B cell (primary cell): ENCODE data around the gene SPTAN1. TPM values are rescaled to one million over a fixed set of nuclear protein-coding genes. Genes with fewer than 3 reads are reported as not detected.

Source experiments
- ATAC-seq: fragments of 200-7000 bp; cut with Tn5 transposase; one replicate; pipeline ENCODE4 v1.10.0; 2021; ENCODE audit warnings: low read depth, mild to moderate bottlenecking, moderate number of reproducible peaks, moderate library complexity
- CTCF ChIA-PET: fragments of 350-600 bp; sonication (Branson Sonifier 250); formaldehyde crosslinking; loops from one replicate; lab custom pipeline; 2021; ENCODE audit warnings: antibody characterized with exemption, inconsistent platforms; lab: Charles Lee
- POLR2A ChIA-PET: fragments of 350-600 bp; sonication (Branson Sonifier 250); formaldehyde crosslinking; loops from one replicate; lab custom pipeline; 2021; ENCODE audit warnings: antibody characterized with exemption; lab: Charles Lee
- DNase-seq: peaks from one replicate; pipeline ENCODE4 v3.0.0; 2013
- H2AFZ ChIP-seq: 2 replicates; pipeline ENCODE4 v1.6.1; 2012; ENCODE audit warnings: mild to moderate bottlenecking, low read depth, low read length; ENCODE audit not compliant: insufficient read depth, poor library complexity, severe bottlenecking
- H3K27ac ChIP-seq, 2 donors: 1 replicate in 1 of 2; 2 replicates in 1 of 2; pipeline ENCODE4 v1.5.1; 2012 to 2013; ENCODE audit warnings: low read length in 2 of 2, mild to moderate bottlenecking in 2 of 2, moderate library complexity in 1 of 2
- H3K27me3 ChIP-seq, 4 experiments: fragments of 200-600 bp in 1 of 4; sonication (generic) in 1 of 4; replicated peaks in 1 of 4; 1 replicate in 2 of 4; 2 replicates in 2 of 4; pipeline versions ENCODE4 v1.6.1 to v1.7.0; 2013 to 2016; ENCODE audit warnings: low read length in 3 of 4, mild to moderate bottlenecking in 2 of 4, mixed read lengths in 1 of 4, moderate library complexity in 1 of 4; ENCODE audit not compliant: insufficient read depth in 4 of 4, control insufficient read depth in 3 of 4; ENCODE audit errors: control extremely low read depth in 1 of 4
- H3K36me3 ChIP-seq, 2 experiments: replicated peaks in 1 of 2; 1 replicate in 1 of 2; 2 replicates in 1 of 2; pipeline versions ENCODE4 v1.6.1 to v1.7.1; 2013; ENCODE audit warnings: low read length in 1 of 2; ENCODE audit not compliant: insufficient read depth in 2 of 2, control insufficient read depth in 1 of 2; ENCODE audit errors: control extremely low read depth in 1 of 2, extremely low read depth in 1 of 2
- H3K4me1 ChIP-seq, 2 donors: fragments of 200-600 bp in 1 of 2; sonication (generic) in 1 of 2; 1 replicate in 1 of 2; 2 replicates in 1 of 2; pipeline versions ENCODE4 v1.5.1 to v1.6.1; 2013 to 2017; ENCODE audit warnings: low read length in 2 of 2; ENCODE audit not compliant: control insufficient read depth in 2 of 2, insufficient read depth in 2 of 2
- H3K4me2 ChIP-seq: replicated peaks from 2 replicates; pipeline ENCODE3; 2012; ENCODE audit warnings: mild to moderate bottlenecking, low read depth, low read length; ENCODE audit not compliant: poor library complexity, severe bottlenecking
- H3K4me3 ChIP-seq, 5 experiments: fragments of 200-600 bp in 1 of 5; sonication (generic) in 1 of 5; 1 replicate in 3 of 5; 2 replicates in 2 of 5; pipeline versions ENCODE4 v1.5.1 to v1.7.0; 2011 to 2016; ENCODE audit warnings: low read length in 4 of 5, mild to moderate bottlenecking in 4 of 5, low read depth in 2 of 5, control low read depth in 1 of 5, moderate library complexity in 1 of 5; ENCODE audit not compliant: insufficient read depth in 1 of 5; ENCODE audit errors: control extremely low read depth in 1 of 5, extremely low read depth in 1 of 5
- H3K79me2 ChIP-seq: fragments of 200-600 bp; sonication (generic); one replicate; pipeline ENCODE4 v1.6.0; 2016; ENCODE audit warnings: low read length; ENCODE audit not compliant: control insufficient read depth, insufficient read depth
- H3K9ac ChIP-seq: fragments of 200-600 bp; sonication (generic); 2 replicates; pipeline ENCODE4 v1.6.1; 2017; ENCODE audit warnings: mild to moderate bottlenecking, low read length, moderate library complexity
- H3K9me3 ChIP-seq, 3 donors: one replicate each; pipeline versions ENCODE4 v1.6.1 to v1.7.1; 2013; ENCODE audit warnings: low read length in 2 of 3; ENCODE audit not compliant: control insufficient read depth in 2 of 3, insufficient read depth in 1 of 3; ENCODE audit errors: control extremely low read depth in 1 of 3
- H4K20me1 ChIP-seq: 2 replicates; pipeline ENCODE4 v1.6.0; 2012; ENCODE audit warnings: mild to moderate bottlenecking, low read length; ENCODE audit not compliant: insufficient read depth, control insufficient read depth, poor library complexity, severe bottlenecking
- H3K27ac Mint-ChIP-seq: one replicate; pipeline ENCODE4 v1.8.0; 2021; ENCODE audit warnings: mixed read lengths
- H3K27me3 Mint-ChIP-seq: one replicate; pipeline ENCODE4 v1.8.0; 2021; ENCODE audit warnings: mixed read lengths
- H3K4me1 Mint-ChIP-seq: one replicate; pipeline ENCODE4 v1.8.0; 2021; ENCODE audit warnings: mixed read lengths
- H3K4me3 Mint-ChIP-seq: one replicate; pipeline ENCODE4 v1.8.0; 2021; ENCODE audit warnings: mixed read lengths
- H3K9me3 Mint-ChIP-seq: one replicate; pipeline ENCODE4 v1.8.0; 2022; ENCODE audit warnings: mixed read lengths; ENCODE audit not compliant: insufficient read depth
- EZH2 ChIP-seq: IDR thresholded peaks from 2 replicates; pipeline ENCODE4 v1.6.1; 2012; ENCODE audit warnings: borderline replicate concordance, low read depth, mild to moderate bottlenecking, moderate library complexity, low read length; ENCODE audit not compliant: insufficient read depth, poor library complexity, severe bottlenecking
- WGBS: methylation state at CpG from one replicate; pipeline ENCODE4 v1.1.5; 2013; ENCODE audit warnings: missing lambda C conversion rate; ENCODE audit not compliant: insufficient coverage; 5-methylcytosine and 5-hydroxymethylcytosine counted together
- intact Hi-C: fragments of 100-400 bp; cut with micrococcal nuclease; formaldehyde crosslinking; loops from one replicate; pipeline ENCODE4 v1.10.0; 2022
- polyA plus RNA-seq: library from polyadenylated mRNA; depleted of rRNA; stranded (reverse); fragments of >200 nt; gene quantifications from 2 replicates; pipeline ENCODE4 v1.2.3, GENCODE V29; 2012
- total RNA-seq, 2 donors: library from RNA; stranded (reverse); fragments of 120-200 nt in 1 of 2; gene quantifications; 1 replicate in 1 of 2; 2 replicates in 1 of 2; pipeline versions ENCODE4 v1.2.3 to v1.2.4, GENCODE V29; 2013 to 2022
- TF ChIP-seq, protein P1 (sequence below): fragments of 200-600 bp; IDR thresholded peaks from one replicate; pipeline ENCODE4 v1.8.0; 2022; ENCODE audit warnings: antibody characterized with exemption, mild to moderate bottlenecking

SPTAN1 gene
- total and polyA plus RNA-seq, 2 donors (not counting 1 experiment from before 2014, with no cell fraction given) = 129 to 351 TPM

GRCh38 chr9:128640603-128641002 lies 88.2 kb downstream of the SPTAN1 start:
- ChIA-PET CTCF (interaction anchor here (0.5 kb wide), 1 partner anchor 395 kb away, joined by 3 read pairs; no protein-coding TSS in a partner anchor), POLR2A (interaction anchor here (0.5 kb wide), 1 partner anchor 132 kb away, joined by 3 read pairs; no protein-coding TSS in a partner anchor)
- ATAC-seq (no peak), DNase-seq (no peak)
- no peaks in the 10 kb centered on the region for H3K9me3 ChIP-seq
- no peaks in the 10 kb centered on the region for H4K20me1 ChIP-seq
- H3K36me3 ChIP-seq = peaks cover 0 to 25% of the 10 kb centered on the region in 2 experiments
- no peaks in the 10 kb centered on the region for H3K27me3 Mint-ChIP-seq
- no peak overlapping the region for H3K4me3 Mint-ChIP-seq
- no peak overlapping the region for H3K9ac ChIP-seq
- no peak overlapping the region for H3K27ac ChIP-seq
- WGBS = 97% methylated on average over 14 of the region's 18 CpGs
- intact Hi-C loops = no loop called here
- no peak overlapping the region for H2AFZ ChIP-seq
- no peak overlapping the region for H3K27ac Mint-ChIP-seq
- H3K9me3 Mint-ChIP-seq = no peaks in the 10 kb centered on the region
- no peaks in the 10 kb centered on the region for H3K27me3 ChIP-seq
- peaks cover 38% of the 10 kb centered on the region for H3K79me2 ChIP-seq
- no peak overlapping the region for H3K4me3 ChIP-seq
- TF ChIP-seq, protein P1, sequence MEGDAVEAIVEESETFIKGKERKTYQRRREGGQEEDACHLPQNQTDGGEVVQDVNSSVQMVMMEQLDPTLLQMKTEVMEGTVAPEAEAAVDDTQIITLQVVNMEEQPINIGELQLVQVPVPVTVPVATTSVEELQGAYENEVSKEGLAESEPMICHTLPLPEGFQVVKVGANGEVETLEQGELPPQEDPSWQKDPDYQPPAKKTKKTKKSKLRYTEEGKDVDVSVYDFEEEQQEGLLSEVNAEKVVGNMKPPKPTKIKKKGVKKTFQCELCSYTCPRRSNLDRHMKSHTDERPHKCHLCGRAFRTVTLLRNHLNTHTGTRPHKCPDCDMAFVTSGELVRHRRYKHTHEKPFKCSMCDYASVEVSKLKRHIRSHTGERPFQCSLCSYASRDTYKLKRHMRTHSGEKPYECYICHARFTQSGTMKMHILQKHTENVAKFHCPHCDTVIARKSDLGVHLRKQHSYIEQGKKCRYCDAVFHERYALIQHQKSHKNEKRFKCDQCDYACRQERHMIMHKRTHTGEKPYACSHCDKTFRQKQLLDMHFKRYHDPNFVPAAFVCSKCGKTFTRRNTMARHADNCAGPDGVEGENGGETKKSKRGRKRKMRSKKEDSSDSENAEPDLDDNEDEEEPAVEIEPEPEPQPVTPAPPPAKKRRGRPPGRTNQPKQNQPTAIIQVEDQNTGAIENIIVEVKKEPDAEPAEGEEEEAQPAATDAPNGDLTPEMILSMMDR = no peak
- no peak for TF ChIP-seq EZH2
- H3K4me2 ChIP-seq = no peak overlapping the region
- H3K4me1 Mint-ChIP-seq = peaks cover 18% of the 10 kb centered on the region
- peaks cover 6 to 15% of the 10 kb centered on the region in 2 donors for H3K4me1 ChIP-seq

DNA sequence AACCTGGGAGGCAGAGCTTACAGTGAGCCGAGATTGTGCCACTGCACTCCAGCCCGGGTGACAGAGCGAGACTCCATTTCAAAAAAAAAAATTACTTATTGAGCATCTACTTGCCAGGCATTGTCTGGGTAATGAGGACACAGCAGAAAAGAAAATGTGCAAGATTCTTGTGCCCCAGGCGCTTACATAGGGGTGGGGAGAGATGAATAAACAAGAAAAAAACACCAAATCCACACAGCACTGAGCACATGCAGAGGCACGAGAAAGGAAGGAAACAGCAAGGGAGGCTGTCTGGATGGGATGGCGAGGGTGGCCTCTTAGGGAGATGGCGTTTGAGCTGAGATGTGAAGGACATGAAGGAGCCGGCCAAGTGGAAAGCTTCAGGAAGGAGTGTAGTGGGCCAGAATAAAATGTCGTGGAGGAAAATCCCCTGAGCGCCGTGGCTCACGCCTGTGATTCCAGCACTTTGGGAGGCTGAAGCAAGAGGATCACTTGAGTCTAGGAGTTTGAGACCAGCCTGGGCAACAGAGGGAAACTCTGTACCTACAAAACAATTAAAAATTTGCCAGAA lies 90.4 kb downstream of the SPTAN1 start:
- Histone ChIP-seq H3K79me2 (peaks cover 44% of the 10 kb centered on the region), H3K4me2 (no peak overlapping the region), H2AFZ (no peak overlapping the region), H3K27me3 (no peaks in the 10 kb centered on the region), H3K9me3 (no peaks in the 10 kb centered on the region), H3K4me3 (no peak overlapping the region), H3K27ac (peak overlapping the region; percentile 36 to 41), H3K9ac (no peak overlapping the region), H3K4me1 (peaks cover 6 to 15% of the 10 kb centered on the region in 2 donors), H3K36me3 (peaks cover 0 to 16% of the 10 kb centered on the region in 2 experiments), H4K20me1 (no peaks in the 10 kb centered on the region)
- intact Hi-C loops = no loop called here
- ChIA-PET CTCF (no interaction called here), POLR2A (interaction anchor here (0.7 to 1.0 kb wide), 2 partner anchors 13 to 272 kb away, joined by 5 read pairs; partner anchors contain the start of gene URM1)
- DNase-seq = no peak
- TF ChIP-seq, protein P1 = no peak
- TF ChIP-seq EZH2 = no peak
- 60% methylated on average over 7 of the region's 12 CpGs for WGBS
- Mint-ChIP-seq H3K9me3 (no peaks in the 10 kb centered on the region), H3K27me3 (no peaks in the 10 kb centered on the region), H3K4me3 (peak overlapping the region; percentile 52), H3K27ac (peak overlapping the region; percentile 92), H3K4me1 (peaks cover 18% of the 10 kb centered on the region)
- ATAC-seq = no peak
